WTC11 (cell line): Measurements from ENCODE around the gene RASGEF1C.

Experiments used
- ATF3 ChIP-seq: sonication (generic); formaldehyde crosslinking; conservative IDR thresholded peaks from 2 replicates; pipeline ENCODE4 v1.8.1; 2022; ENCODE audit warnings: mild to moderate bottlenecking, missing genetic modification reagents
- ATF6 ChIP-seq: sonication (generic); formaldehyde crosslinking; IDR thresholded peaks from 2 replicates; pipeline ENCODE4 v1.8.1; 2023; ENCODE audit warnings: mild to moderate bottlenecking, missing genetic modification reagents
- CREB1 ChIP-seq: sonication (generic); formaldehyde crosslinking; IDR thresholded peaks from 2 replicates; pipeline ENCODE4 v1.8.0; 2023; ENCODE audit warnings: mild to moderate bottlenecking, missing genetic modification reagents
- CTCF ChIP-seq: fragments of 200-600 bp; IDR thresholded peaks from 2 replicates; pipeline ENCODE4 v1.8.0; 2022; ENCODE audit warnings: antibody characterized with exemption
- ETV6 ChIP-seq: sonication (generic); formaldehyde crosslinking; IDR thresholded peaks from 2 replicates; pipeline ENCODE4 v1.8.1; 2022; ENCODE audit warnings: mild to moderate bottlenecking, missing genetic modification reagents
- FOXJ3 ChIP-seq: sonication (generic); formaldehyde crosslinking; IDR thresholded peaks from 2 replicates; pipeline ENCODE4 v1.9.0; 2021; ENCODE audit warnings: missing genetic modification reagents, mild to moderate bottlenecking, borderline replicate concordance
- MLX ChIP-seq: sonication (generic); formaldehyde crosslinking; IDR thresholded peaks from 2 replicates; pipeline ENCODE4 v1.8.1; 2023; ENCODE audit warnings: mild to moderate bottlenecking, missing genetic modification reagents, moderate library complexity
- NR3C1 ChIP-seq: sonication (generic); formaldehyde crosslinking; conservative IDR thresholded peaks from 2 replicates; pipeline ENCODE4 v1.8.1; 2023; ENCODE audit warnings: low read depth, mild to moderate bottlenecking, missing genetic modification reagents
- PRDM15 ChIP-seq: sonication (generic); formaldehyde crosslinking; IDR thresholded peaks from 2 replicates; pipeline ENCODE4 v1.8.0; 2022; ENCODE audit warnings: missing genetic modification reagents
- STAT6 ChIP-seq: sonication (generic); formaldehyde crosslinking; conservative IDR thresholded peaks from 2 replicates; pipeline ENCODE4 v1.8.1; 2023; ENCODE audit warnings: mild to moderate bottlenecking, low read depth, missing genetic modification reagents, moderate library complexity
- TEAD4 ChIP-seq: sonication (generic); formaldehyde crosslinking; IDR thresholded peaks from 2 replicates; pipeline ENCODE4 v1.8.0; 2022; ENCODE audit warnings: mild to moderate bottlenecking, missing genetic modification reagents
- USF2 ChIP-seq: sonication (generic); formaldehyde crosslinking; IDR thresholded peaks from 2 replicates; pipeline ENCODE4 v1.8.1; 2023; ENCODE audit warnings: mild to moderate bottlenecking, missing genetic modification reagents, moderate library complexity
- ZNF532 ChIP-seq: fragments of 250-450 bp; sonication (Bioruptor Pico); IDR thresholded peaks from 2 replicates; pipeline ENCODE4 v1.9.0; 2021; ENCODE audit warnings: mild to moderate bottlenecking, borderline replicate concordance

- TF ChIP-seq CREB1 (CRISPR knock-in tag) (no peak), PRDM15 (CRISPR knock-in tag) (no peak), CTCF (no peak), ATF3 (CRISPR knock-in tag) (no peak), TEAD4 (CRISPR knock-in tag) (no peak), ETV6 (no peak), MLX (CRISPR knock-in tag) (no peak), USF2 (CRISPR knock-in tag) (no peak), STAT6 (CRISPR knock-in tag) (no peak), ZNF532 (CRISPR knock-in tag) (no peak), FOXJ3 (CRISPR knock-in tag) (no peak), ATF6 (no peak), NR3C1 (no peak)
These were observed 93.5 kb downstream of the RASGEF1C start for GRCh38 chr5:180115326-180116076.
